Measurements from ENCODE around the gene PCSK7. TPM values are rescaled to one million over a fixed set of nuclear protein-coding genes. Genes with fewer than 3 reads are reported as not detected.
"Not testable (repeated sequence)": the region's sequence is repeated elsewhere in the genome, so short reads cannot be mapped to it uniquely, and the experiment has no call there.

PCSK7 gene
- total RNA-seq, 2 donors from 2014 or later: 41.4 to 90.2 TPM

GRCh38 chr11:117210620-117211019 lies 21.3 kb downstream of the PCSK7 start:
- TF ChIP-seq, protein P1, sequence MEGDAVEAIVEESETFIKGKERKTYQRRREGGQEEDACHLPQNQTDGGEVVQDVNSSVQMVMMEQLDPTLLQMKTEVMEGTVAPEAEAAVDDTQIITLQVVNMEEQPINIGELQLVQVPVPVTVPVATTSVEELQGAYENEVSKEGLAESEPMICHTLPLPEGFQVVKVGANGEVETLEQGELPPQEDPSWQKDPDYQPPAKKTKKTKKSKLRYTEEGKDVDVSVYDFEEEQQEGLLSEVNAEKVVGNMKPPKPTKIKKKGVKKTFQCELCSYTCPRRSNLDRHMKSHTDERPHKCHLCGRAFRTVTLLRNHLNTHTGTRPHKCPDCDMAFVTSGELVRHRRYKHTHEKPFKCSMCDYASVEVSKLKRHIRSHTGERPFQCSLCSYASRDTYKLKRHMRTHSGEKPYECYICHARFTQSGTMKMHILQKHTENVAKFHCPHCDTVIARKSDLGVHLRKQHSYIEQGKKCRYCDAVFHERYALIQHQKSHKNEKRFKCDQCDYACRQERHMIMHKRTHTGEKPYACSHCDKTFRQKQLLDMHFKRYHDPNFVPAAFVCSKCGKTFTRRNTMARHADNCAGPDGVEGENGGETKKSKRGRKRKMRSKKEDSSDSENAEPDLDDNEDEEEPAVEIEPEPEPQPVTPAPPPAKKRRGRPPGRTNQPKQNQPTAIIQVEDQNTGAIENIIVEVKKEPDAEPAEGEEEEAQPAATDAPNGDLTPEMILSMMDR (IDR thresholded peaks at IDR 0.05): no peak
- ATAC-seq (ENCODE audit: insufficient number of reproducible peaks, low FRiP score, low read depth): no peak
- DNase-seq (ENCODE audit: low spot score): no peak
- H3K36me3 ChIP-seq: peaks cover 7% of the 10 kb centered on the region
- no peaks in the 10 kb centered on the region for H3K9me3 ChIP-seq
- H3K27me3 ChIP-seq (replicated peaks; ENCODE audit: insufficient read depth): no peaks in the 10 kb centered on the region
- H3K27ac ChIP-seq: no peak overlapping the region
- no peak overlapping the region for H3K4me3 ChIP-seq
- H3K4me1 ChIP-seq (ENCODE audit: control insufficient read depth in 1 of 2, low read depth in 2 of 2): peaks cover under 1 to 7% of the 10 kb centered on the region in 2 donors

DNA sequence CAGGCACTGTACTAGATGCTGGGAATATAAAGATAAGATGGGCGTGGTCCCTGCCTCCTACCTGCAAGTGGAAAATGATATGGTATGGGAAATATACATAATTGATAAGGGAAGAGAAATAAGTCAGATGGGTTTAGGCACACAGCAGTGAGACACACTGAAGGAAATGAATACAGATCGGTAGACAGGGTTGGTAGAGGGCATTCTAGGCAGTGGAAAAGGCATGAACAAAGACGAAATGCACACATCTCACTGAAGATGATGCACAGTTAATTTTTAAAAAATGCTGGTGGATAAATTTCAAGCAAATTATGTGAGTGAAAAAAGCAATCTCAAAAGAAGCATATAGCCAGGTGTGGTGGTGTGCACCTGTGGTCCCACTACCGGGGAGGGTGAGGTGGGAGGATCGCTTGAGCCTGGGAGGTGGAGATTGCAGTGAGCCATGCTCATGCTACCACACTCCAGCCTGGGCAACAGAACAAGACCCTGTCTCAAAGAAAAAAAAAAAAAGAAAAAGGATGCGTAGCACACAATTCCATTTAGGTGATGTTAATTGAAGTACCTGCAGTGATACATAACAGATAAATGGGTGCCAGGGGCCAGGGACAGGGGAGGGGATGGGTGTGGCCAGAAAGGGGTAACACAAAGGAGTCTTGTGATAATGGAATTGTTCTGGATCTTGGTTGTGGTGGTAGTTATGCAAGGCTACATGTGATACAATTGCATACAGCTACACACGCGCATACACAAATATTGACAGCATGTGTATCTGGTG lies 22.3 kb downstream of the PCSK7 start:
- peak; percentile 11 for ATAC-seq (ENCODE audit: insufficient number of reproducible peaks, low FRiP score, low read depth)
- H3K27ac ChIP-seq: peak overlapping the region; percentile 1 to 19
- H3K9me3 ChIP-seq: not testable (repeated sequence)

GRCh38 chr11:117208710-117209109 lies 23.2 kb downstream of the PCSK7 start:
- H3K4me1 ChIP-seq (ENCODE audit: control insufficient read depth in 1 of 2, low read depth in 2 of 2): peaks cover 5 to 25% of the 10 kb centered on the region in 2 donors
- peak; percentile 1 for ATAC-seq (ENCODE audit: insufficient number of reproducible peaks, low FRiP score, low read depth)
- H3K27me3 ChIP-seq (replicated peaks; ENCODE audit: insufficient read depth); H3K27ac ChIP-seq; H3K4me3 ChIP-seq; DNase-seq (ENCODE audit: low spot score); H3K9me3 ChIP-seq: not testable (repeated sequence)
- H3K36me3 ChIP-seq: peaks cover 23% of the 10 kb centered on the region

More for the DNA sequence above, 22.3 kb downstream of the PCSK7 start:
- peaks cover 5 to 16% of the 10 kb centered on the region in 2 donors for H3K4me1 ChIP-seq (ENCODE audit: control insufficient read depth in 1 of 2, low read depth in 2 of 2)
- not testable (repeated sequence) for DNase-seq (ENCODE audit: low spot score); H3K27me3 ChIP-seq (replicated peaks; ENCODE audit: insufficient read depth); H3K4me3 ChIP-seq
- peaks cover 14% of the 10 kb centered on the region for H3K36me3 ChIP-seq

DNA sequence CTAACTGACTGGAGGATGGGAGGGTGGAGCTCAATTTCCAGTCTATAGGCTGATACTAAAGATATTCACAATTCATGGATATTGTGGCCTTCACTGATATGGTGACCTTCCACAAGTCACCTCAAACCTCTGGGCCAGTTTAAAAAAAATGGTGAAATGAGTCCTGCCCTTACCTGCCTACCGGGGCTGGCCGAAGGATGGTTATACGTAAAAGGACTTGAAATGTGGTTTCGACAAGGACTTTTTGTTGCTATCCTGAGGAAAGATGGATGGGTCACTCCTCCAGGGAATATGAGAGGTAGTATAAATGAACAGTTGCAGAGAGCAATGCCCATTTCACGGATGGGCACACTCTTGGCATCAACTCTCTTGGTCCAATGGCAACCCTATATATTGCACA lies 24.4 kb downstream of the PCSK7 start:
- not testable (repeated sequence) for H3K9me3 ChIP-seq; H3K27ac ChIP-seq; H3K27me3 ChIP-seq (replicated peaks; ENCODE audit: insufficient read depth); DNase-seq (ENCODE audit: low spot score); ATAC-seq (ENCODE audit: insufficient number of reproducible peaks, low FRiP score, low read depth); H3K4me3 ChIP-seq
- Histone ChIP-seq H3K36me3 (peaks cover 28% of the 10 kb centered on the region), H3K4me1 (ENCODE audit: control insufficient read depth in 1 of 2, low read depth in 2 of 2) (peaks cover 5 to 34% of the 10 kb centered on the region in 2 donors)

GRCh38 chr11:117206859-117207258 lies 25.0 kb downstream of the PCSK7 start:
- DNase-seq (ENCODE audit: low spot score): not testable (repeated sequence)
- H3K27ac ChIP-seq: peak overlapping the region in 1 of 2 donors; percentile 69

GRCh38 chr11:117206111-117206510 lies 25.8 kb downstream of the PCSK7 start:
- ATAC-seq (ENCODE audit: insufficient number of reproducible peaks, low FRiP score, low read depth); H3K27me3 ChIP-seq (replicated peaks; ENCODE audit: insufficient read depth); DNase-seq (ENCODE audit: low spot score); H3K4me3 ChIP-seq; H3K9me3 ChIP-seq: not testable (repeated sequence)
- peak overlapping the region; percentile 86 to 99 for H3K27ac ChIP-seq
- H3K36me3 ChIP-seq: peaks cover 40% of the 10 kb centered on the region
- peaks cover 5 to 34% of the 10 kb centered on the region in 2 donors for H3K4me1 ChIP-seq (ENCODE audit: control insufficient read depth in 1 of 2, low read depth in 2 of 2)

More at GRCh38 chr11:117206859-117207258, 25.0 kb downstream of the PCSK7 start:
- ATAC-seq (ENCODE audit: insufficient number of reproducible peaks, low FRiP score, low read depth); H3K27me3 ChIP-seq (replicated peaks; ENCODE audit: insufficient read depth); H3K4me3 ChIP-seq; H3K9me3 ChIP-seq: not testable (repeated sequence)
- peaks cover 5 to 34% of the 10 kb centered on the region in 2 donors for H3K4me1 ChIP-seq (ENCODE audit: control insufficient read depth in 1 of 2, low read depth in 2 of 2)
- peaks cover 33% of the 10 kb centered on the region for H3K36me3 ChIP-seq

GRCh38 chr11:117205211-117205818 lies 26.6 kb downstream of the PCSK7 start:
- DNase-seq (ENCODE audit: low spot score) (no peak), ATAC-seq (ENCODE audit: insufficient number of reproducible peaks, low FRiP score, low read depth) (no peak)
- peaks cover 48% of the 10 kb centered on the region for H3K36me3 ChIP-seq

More at GRCh38 chr11:117205211-117205818, 26.6 kb downstream of the PCSK7 start:
- TF ChIP-seq, protein P1 (IDR thresholded peaks at IDR 0.05): no peak
- peak overlapping the region; percentile 99 for H3K27ac ChIP-seq
- no peaks in the 10 kb centered on the region for H3K9me3 ChIP-seq
- no peaks in the 10 kb centered on the region for H3K27me3 ChIP-seq (replicated peaks; ENCODE audit: insufficient read depth)
- peak overlapping the region; percentile 81 for H3K4me3 ChIP-seq
- H3K4me1 ChIP-seq (ENCODE audit: control insufficient read depth in 1 of 2, low read depth in 2 of 2): peaks cover 5 to 34% of the 10 kb centered on the region in 2 donors

All from thoracic aorta (tissue), 2 donors.